ENCODE data around the gene VN1R5.

Gene VN1R5

GRCh38 chr1:247270003-247270402, 14.1 kb downstream of the VN1R5 start:
- Histone ChIP-seq H3K27me3 (ENCODE audit: control insufficient read depth, low read length) (no peaks in the 10 kb centered on the region), H4K20me1 (ENCODE audit: control insufficient read depth, insufficient read depth, low read depth, low read length) (no peaks in the 10 kb centered on the region), H3F3A (ENCODE audit: control insufficient read depth, insufficient read depth) (no peaks in the 10 kb centered on the region), H3K4me2 (ENCODE audit: low read length) (no peak overlapping the region), H3K4me1 (ENCODE audit: control insufficient read depth, low read length) (no peaks in the 10 kb centered on the region), H3K36me3 (ENCODE audit: control insufficient read depth, low read length) (no peaks in the 10 kb centered on the region), H3K9me3 (ENCODE audit: control insufficient read depth, insufficient read depth, low read length) (no peaks in the 10 kb centered on the region), H3K4me3 (ENCODE audit: low read length) (no peak overlapping the region), H3K79me2 (ENCODE audit: control insufficient read depth, low read length) (no peaks in the 10 kb centered on the region), H3K9me2 (replicated peaks; ENCODE audit: control insufficient read depth, low read length) (no peaks in the 10 kb centered on the region), H3K27ac (ENCODE audit: low read depth, low read length) (no peak overlapping the region)
- no peak for TF ChIP-seq CTCF (IDR thresholded peaks at IDR 0.05; ENCODE audit: low read depth, low read length, poor library complexity, severe bottlenecking)
- no peak for TF ChIP-seq EZH2phosphoT487 (IDR thresholded peaks at IDR 0.05; ENCODE audit: borderline replicate concordance, low read length)

DNA sequence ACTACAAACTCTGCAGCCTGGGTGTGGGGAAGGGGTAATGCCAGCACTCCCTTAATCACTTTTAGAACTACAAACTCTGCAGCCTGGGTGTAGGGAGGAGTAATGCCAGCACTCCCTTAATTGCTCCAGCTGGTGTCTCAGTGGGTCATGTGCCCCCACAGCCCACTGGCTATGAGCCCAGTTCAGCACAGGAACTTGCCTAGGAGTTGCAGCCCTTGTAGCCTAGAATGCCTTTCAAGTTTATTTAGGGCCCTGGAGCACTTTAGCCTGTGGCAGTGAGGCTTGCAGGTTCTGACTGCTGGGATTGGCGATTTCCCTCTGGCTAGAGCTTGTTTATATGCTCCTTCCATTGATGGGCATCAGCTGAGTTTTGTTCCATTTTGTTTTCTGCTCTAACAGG, 17.1 kb downstream of the VN1R5 start:
- Histone ChIP-seq H3K27me3 (ENCODE audit: control insufficient read depth, low read length) (no peaks in the 10 kb centered on the region), H3K27ac (ENCODE audit: low read depth, low read length) (no peak overlapping the region), H3K9me3 (ENCODE audit: control insufficient read depth, insufficient read depth, low read length) (no peaks in the 10 kb centered on the region), H3F3A (ENCODE audit: control insufficient read depth, insufficient read depth) (no peaks in the 10 kb centered on the region), H3K4me2 (ENCODE audit: low read length) (no peak overlapping the region), H3K4me3 (ENCODE audit: low read length) (no peak overlapping the region), H3K79me2 (ENCODE audit: control insufficient read depth, low read length) (no peaks in the 10 kb centered on the region), H4K20me1 (ENCODE audit: control insufficient read depth, insufficient read depth, low read depth, low read length) (no peaks in the 10 kb centered on the region), H3K36me3 (ENCODE audit: control insufficient read depth, low read length) (no peaks in the 10 kb centered on the region), H3K4me1 (ENCODE audit: control insufficient read depth, low read length) (no peaks in the 10 kb centered on the region), H3K9me2 (replicated peaks; ENCODE audit: control insufficient read depth, low read length) (no peaks in the 10 kb centered on the region)
- TF ChIP-seq EZH2phosphoT487 (IDR thresholded peaks at IDR 0.05; ENCODE audit: borderline replicate concordance, low read length) (no peak), CTCF (IDR thresholded peaks at IDR 0.05; ENCODE audit: low read depth, low read length, poor library complexity, severe bottlenecking) (no peak)

- no peak overlapping the region for H3K4me2 ChIP-seq (ENCODE audit: low read length)
- no peaks in the 10 kb centered on the region for H3F3A ChIP-seq (ENCODE audit: control insufficient read depth, insufficient read depth)
- H3K79me2 ChIP-seq (ENCODE audit: control insufficient read depth, low read length) = no peaks in the 10 kb centered on the region
Observed at GRCh38 chr1:247274605-247275256, 18.9 kb downstream of the VN1R5 start.

More at GRCh38 chr1:247274605-247275256, 18.9 kb downstream of the VN1R5 start:
- no peaks in the 10 kb centered on the region for H3K9me2 ChIP-seq (replicated peaks; ENCODE audit: control insufficient read depth, low read length)
- TF ChIP-seq CTCF (IDR thresholded peaks at IDR 0.05; ENCODE audit: low read depth, low read length, poor library complexity, severe bottlenecking) (no peak), EZH2phosphoT487 (IDR thresholded peaks at IDR 0.05; ENCODE audit: borderline replicate concordance, low read length) (no peak)
- H3K36me3 ChIP-seq (ENCODE audit: control insufficient read depth, low read length) = no peaks in the 10 kb centered on the region
- H3K4me3 ChIP-seq (ENCODE audit: low read length) = no peak overlapping the region
- no peaks in the 10 kb centered on the region for H3K4me1 ChIP-seq (ENCODE audit: control insufficient read depth, low read length)
- no peaks in the 10 kb centered on the region for H3K27me3 ChIP-seq (ENCODE audit: control insufficient read depth, low read length)
- no peaks in the 10 kb centered on the region for H3K9me3 ChIP-seq (ENCODE audit: control insufficient read depth, insufficient read depth, low read length)
- H4K20me1 ChIP-seq (ENCODE audit: control insufficient read depth, insufficient read depth, low read depth, low read length) = no peaks in the 10 kb centered on the region
- no peak overlapping the region for H3K27ac ChIP-seq (ENCODE audit: low read depth, low read length)
